Globus pallidus (tissue), 1 donor: ENCODE results near the gene NTNG1.
A peak's percentile ranks its signal among the peaks of the same experiment; 100 is the strongest.

Experiments used
- DNase-seq: peaks from one replicate; pipeline ENCODE4 v3.0.0-alpha.2; 2015; ENCODE audit warnings: low spot score

Gene NTNG1

DNA sequence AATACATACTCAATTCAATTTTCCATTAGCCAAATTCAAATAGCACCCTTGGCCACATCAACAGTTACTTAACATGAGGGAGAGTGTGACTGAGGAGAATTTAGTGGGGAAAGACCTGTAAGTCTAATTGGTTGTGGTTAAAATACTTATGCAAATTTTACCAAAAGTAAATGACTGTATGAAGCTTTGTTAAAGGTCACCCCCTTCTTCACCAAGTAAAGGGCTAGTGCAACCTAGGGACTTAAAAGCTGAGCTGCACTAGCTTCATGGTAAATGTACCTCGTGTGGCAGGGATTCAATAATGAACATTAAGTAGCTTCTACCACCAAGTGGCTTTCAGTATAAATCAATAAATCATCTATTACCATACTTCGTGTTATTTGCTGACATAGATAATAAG lies 372.0 kb downstream of the NTNG1 start:
- DNase-seq: no peak

DNA sequence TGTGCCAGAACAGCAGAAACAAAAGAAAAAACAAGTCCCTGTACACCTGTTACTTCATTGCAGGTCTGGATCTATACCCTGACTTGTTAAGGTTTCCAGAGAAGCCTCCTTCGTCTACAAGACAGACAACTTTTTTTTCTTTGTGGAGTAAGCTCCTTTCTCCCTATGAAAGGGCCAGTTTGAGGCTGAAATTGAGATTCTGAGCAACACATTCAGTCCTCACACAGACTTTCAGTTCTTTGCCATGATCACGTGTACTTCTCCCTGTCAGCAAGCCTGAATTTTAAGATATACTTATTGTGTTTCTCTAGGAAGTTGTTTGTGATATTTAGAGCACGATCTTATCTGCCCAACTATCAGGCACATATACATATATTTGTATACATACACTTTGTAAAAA lies 374.0 kb downstream of the NTNG1 start:
- DNase-seq: peak; percentile 18

DNA sequence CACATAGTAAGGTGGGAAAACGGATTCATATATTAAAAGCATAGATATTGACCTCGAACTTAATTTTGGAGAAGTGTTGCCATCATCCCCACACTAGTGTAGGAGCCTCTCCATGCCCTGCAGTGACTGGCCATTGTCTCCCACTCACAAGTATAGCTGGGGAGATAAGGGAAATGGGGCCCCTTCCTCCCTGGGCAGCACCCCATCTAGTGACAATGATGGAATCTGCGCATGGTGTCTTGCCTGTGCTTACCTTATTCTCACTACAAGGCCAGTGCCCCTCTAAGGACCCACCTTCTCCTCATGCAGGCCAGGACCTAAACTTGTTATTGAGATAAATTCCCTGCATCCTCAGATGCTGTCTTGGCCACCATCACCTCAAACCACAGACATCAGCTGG lies 374.9 kb downstream of the NTNG1 start:
- no peak for DNase-seq

DNA sequence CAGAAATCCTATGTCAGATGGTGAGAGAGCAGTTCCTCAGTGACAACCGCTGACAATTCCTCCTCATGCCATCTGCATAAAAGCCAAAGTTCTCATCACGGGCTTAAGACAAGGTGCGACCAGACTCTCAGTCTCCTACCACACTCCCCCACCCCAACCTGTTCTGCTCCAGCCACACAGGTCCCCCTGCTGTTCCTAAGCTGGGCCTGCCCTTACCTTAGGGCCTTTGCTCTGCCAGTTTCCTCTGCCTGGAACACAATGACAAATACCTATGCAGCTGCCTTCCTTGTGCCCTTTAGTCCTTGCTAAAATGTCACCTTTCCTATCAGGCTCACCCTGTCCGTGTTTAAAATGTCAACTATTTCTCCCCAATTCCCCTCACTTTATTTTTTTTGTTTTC lies 382.2 kb downstream of the NTNG1 start:
- no peak for DNase-seq

DNA sequence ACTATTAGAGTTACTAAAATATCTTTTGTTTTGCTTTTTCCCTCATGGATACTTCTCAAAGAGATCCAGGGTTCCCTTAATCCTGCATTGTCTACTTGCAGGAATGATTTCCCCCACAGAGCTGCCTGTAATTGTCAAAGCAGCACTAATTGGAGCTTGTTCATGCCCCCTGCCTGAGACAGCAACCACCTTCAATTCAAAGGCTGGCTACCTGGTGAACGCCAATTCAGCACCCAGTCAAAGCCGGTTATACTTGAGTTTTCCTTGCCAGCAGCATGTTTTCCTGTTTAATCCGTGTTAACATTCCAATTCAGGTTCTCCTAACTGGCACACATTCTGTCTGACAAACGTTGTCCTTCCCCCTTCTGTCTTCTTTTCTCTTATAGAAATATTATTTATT lies 382.9 kb downstream of the NTNG1 start:
- no peak for DNase-seq

DNA sequence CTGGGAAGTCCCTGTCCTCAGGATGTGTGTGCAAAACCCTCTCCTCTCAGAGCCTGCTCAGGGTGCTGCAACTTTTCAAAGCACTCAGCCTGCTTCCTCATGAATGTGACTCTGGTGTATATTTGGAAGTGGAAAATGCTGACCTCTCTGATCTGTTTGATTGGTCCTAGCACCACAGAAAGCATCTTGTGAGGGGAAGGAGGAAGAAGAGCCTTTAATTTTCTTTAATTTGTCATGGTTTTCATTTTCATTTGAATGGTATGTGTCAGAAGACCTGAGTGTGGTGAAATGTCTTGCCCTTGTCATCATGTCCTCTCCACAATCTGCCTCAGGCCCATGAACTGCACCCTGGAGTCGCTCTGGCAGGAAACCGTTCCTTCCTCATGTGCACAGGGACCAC lies 383.5 kb downstream of the NTNG1 start:
- DNase-seq: no peak

DNA sequence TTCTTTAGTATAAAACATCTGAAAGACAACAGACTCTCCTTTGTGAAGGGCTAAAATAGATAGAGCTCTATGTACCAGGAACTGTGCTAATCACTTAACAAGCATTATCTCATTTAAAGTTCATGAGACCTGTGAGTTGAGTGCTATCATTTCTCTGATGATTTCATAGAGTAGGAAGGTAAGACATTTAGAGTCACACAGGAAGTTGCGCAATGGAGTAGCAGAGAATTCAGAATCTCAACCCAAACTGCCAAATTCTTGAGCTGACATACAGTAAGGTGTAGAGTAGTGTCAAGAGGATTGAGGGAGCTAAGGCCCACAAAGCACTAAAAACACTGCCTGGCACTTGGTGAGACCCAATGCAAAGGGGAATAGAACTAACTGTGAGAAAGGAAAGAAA lies 384.3 kb downstream of the NTNG1 start:
- no peak for DNase-seq

DNA sequence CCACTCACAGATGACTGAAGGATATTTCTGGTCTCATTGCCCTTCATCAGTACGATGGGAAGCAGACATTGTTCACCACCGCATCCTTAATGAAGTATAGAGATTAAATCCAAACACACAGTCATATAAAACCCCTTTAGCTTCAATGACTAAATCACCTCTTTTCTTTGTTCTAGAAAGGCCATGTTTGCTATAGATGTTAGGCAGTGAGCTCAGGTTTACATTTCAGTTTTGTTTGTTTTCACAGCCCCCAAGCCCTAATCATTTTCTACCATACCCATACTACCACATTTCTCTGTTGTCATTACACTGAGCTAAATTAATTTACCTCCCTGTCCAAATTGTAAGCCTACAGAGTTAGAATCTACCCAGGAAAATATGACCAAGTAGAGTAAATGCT lies 385.1 kb downstream of the NTNG1 start:
- no peak for DNase-seq

DNA sequence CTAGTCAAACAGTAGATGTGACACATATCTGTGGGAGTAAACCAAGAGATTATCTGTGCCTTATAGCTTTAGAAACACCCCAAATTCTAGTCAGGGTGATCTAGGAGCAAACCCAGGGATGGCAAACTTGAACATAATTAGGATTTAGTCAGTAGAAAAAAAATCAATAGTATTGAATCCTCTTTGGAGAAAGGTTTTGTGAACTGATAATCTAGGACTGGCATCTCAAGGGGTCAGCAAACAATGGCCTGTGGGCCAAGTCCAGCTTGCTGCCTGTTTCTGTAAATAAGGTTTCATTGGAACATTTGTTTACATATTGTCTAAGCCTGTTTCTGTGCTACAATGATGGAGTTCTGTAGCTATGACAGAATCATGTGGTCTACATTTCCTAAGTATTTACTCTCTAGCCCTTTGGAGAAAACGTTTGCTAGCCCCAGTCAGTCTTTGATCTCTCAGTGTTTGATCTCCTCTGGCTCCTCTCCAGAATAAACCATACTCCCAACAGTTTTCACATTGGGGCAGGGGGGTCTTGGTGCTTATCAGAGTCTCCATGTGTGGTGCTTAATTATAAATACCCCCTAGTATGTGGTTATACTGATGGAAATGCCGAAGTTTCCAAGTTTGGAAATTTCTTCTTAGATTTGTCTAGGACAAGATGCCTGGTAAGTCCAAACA lies 385.8 kb downstream of the NTNG1 start:
- DNase-seq: no peak

DNA sequence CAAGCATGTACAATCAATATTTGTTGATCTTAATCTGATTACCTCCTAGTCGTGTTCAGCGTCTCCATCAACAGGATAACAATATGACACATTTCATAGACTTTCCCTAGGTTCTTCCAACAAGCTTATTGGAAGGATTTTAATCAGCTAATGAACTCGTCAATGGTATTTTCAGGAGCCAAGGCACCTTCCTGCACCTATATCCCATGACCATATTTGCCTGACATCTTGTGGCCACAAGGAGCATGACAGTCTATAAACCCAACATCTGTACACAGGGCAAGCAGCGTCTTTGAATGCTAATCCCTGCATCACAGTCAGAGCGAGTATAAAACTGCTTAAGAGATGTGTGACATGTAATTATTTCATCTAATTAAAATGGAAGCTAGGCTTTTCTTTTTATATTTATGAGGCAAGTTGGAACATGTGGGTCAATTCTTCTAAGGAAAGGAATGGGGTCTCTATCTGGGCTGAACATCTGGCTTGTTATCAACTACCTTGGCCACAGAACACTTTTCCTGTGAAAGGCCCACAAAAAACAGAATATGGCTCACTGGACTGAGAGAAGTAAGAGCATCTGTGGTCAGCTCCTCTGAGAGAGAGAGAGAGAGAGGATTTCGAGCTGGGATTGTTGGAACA lies 388.8 kb downstream of the NTNG1 start:
- peak; percentile 35 for DNase-seq

DNA sequence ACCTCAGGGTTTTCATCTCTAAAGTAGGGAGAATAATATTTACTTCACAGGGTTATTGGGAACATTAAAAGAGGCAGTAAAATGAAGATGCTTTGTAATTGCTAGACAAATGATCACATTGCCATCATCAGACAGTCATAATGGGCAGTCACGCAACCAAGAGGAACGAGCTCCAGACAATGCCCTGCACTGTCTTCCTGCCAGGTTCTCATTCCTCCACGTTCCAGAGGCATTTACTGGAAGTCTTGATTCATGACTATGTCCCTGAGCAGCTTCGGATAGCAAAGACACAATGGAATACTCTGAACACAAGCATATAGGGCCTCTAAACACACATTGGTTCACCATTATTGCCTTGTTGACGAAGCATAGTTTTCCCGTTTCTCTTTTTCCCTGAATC lies 389.7 kb downstream of the NTNG1 start:
- DNase-seq: no peak

DNA sequence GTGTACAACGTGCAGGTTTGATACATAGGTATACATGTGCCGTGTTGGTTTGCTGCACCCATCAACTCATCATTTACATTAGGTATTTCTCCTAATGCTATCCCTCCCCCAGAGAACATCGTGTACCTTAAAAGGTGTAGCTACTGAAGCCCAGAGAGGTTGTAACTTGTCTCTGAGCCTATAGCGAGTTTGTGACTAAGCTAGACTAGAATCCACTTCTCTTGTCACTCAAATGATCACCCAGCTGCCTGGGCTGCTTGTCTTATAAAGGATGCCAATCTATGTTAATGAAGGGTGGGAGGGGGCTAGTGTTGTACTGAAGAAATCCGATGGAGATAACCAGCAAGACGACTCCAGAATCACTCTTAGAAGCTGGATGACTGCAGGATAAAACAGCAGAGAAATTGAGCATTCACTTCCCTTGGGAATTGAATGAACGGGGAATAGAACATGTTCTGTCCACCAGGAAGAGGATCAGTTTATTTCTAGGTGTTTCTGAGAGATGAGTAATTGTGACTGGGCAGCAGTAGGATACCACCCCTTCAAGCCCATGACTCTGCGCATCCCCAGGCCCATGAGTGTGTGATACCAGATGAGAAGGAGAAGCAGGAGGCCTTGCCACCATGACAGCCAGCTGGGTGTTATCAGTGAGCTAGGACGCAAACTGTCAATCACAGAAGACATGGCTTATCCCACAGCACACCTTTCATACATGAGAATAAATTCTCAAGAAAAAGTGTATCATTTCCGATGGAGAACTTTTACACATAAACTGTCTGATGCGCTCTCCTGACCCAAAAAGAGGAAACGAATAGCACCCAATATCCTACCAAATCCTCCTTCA lies 390.4 kb downstream of the NTNG1 start:
- no peak for DNase-seq

DNA sequence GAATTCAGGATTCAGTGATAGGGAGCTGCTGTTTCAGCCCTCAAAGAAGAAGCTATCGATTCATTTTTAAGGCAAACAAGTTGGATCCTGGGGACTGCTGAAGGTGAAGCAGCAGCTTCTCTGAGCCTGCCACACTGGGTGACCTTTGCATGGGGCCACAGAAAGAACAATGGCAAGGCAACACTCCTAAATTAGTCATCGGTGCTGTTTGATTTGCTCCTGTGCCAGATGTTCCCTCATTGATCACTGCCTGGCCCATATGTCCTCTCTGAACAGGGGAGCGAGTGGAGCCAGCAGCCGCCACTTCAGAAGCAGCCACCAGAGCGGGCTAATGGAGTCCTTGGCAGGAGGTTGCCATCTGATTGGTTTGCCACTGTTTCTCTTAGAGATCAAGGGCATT lies 391.5 kb downstream of the NTNG1 start:
- DNase-seq: no peak
